CD14-positive monocyte (primary cell): ENCODE data around the gene VOPP1. TPM values are rescaled to one million over a fixed set of nuclear protein-coding genes. Genes with fewer than 3 reads are reported as not detected.
A peak's percentile ranks its signal among the peaks of the same experiment; 100 is the strongest.

Source experiments
- DNase-seq, 3 donors: peaks; one replicate each; pipeline ENCODE4 v3.0.0-alpha.2; 2011 to 2022
- H2AFZ ChIP-seq: 2 replicates; pipeline ENCODE4 v1.6.0; 2012; ENCODE audit warnings: mild to moderate bottlenecking, low read depth, low read length, inconsistent platforms; ENCODE audit not compliant: insufficient read depth, poor library complexity, severe bottlenecking
- H3K27ac ChIP-seq, 2 donors: 1 replicate in 1 of 2; 2 replicates in 1 of 2; pipeline ENCODE4 v1.5.1; 2012 to 2013; ENCODE audit warnings: low read length in 2 of 2, control low read depth in 1 of 2, inconsistent platforms in 1 of 2, low read depth in 1 of 2, mild to moderate bottlenecking in 1 of 2
- H3K27me3 ChIP-seq, 2 donors: one replicate each; pipeline versions ENCODE4 v1.6.0 to v1.6.1; 2011 to 2013; ENCODE audit warnings: low read length in 2 of 2; ENCODE audit not compliant: control insufficient read depth in 2 of 2, insufficient read depth in 2 of 2
- H3K36me3 ChIP-seq, 2 donors: replicated peaks in 1 of 2; 1 replicate in 1 of 2; 2 replicates in 1 of 2; pipeline versions ENCODE4 v1.5.1 to v1.6.1; 2012 to 2013; ENCODE audit warnings: low read length in 2 of 2, control low read depth in 1 of 2, inconsistent platforms in 1 of 2, mild to moderate bottlenecking in 1 of 2; ENCODE audit not compliant: insufficient read depth in 2 of 2, control insufficient read depth in 1 of 2
- H3K4me1 ChIP-seq, 2 donors: 1 replicate in 1 of 2; 2 replicates in 1 of 2; pipeline versions ENCODE4 v1.5.1 to v1.6.1; 2012 to 2013; ENCODE audit warnings: low read length in 2 of 2, control low read depth in 1 of 2, inconsistent platforms in 1 of 2, mild to moderate bottlenecking in 1 of 2, moderate library complexity in 1 of 2; ENCODE audit not compliant: insufficient read depth in 2 of 2, control insufficient read depth in 1 of 2
- H3K4me2 ChIP-seq: replicated peaks from 2 replicates; pipeline ENCODE3; 2012; ENCODE audit warnings: low read length, moderate library complexity, mild to moderate bottlenecking; ENCODE audit not compliant: poor library complexity, severe bottlenecking; ENCODE audit errors: extremely low read depth
- H3K4me3 ChIP-seq, 3 experiments: fragments of 200-600 bp in 1 of 3; sonication (generic) in 1 of 3; replicated peaks in 1 of 3; 1 replicate in 2 of 3; 2 replicates in 1 of 3; pipeline ENCODE4 v1.5.1; 2011 to 2013; ENCODE audit warnings: low read length in 3 of 3, mild to moderate bottlenecking in 3 of 3, control low read depth in 2 of 3, low read depth in 2 of 3, inconsistent platforms in 1 of 3, moderate library complexity in 1 of 3
- H3K79me2 ChIP-seq: 2 replicates; pipeline ENCODE4 v1.6.0; 2012; ENCODE audit warnings: mild to moderate bottlenecking, control low read depth, inconsistent platforms, low read length, moderate library complexity; ENCODE audit not compliant: insufficient read depth
- H3K9ac ChIP-seq: 2 replicates; pipeline ENCODE4 v1.6.0; 2017; ENCODE audit warnings: low read length, mild to moderate bottlenecking; ENCODE audit not compliant: insufficient read depth, poor library complexity, severe bottlenecking
- H3K9me3 ChIP-seq, 2 donors: replicated peaks in 1 of 2; 1 replicate in 1 of 2; 2 replicates in 1 of 2; pipeline versions ENCODE4 v1.5.1 to v1.6.1; 2012 to 2013; ENCODE audit warnings: low read length in 2 of 2, control low read depth in 1 of 2; ENCODE audit not compliant: control insufficient read depth in 1 of 2, insufficient read depth in 1 of 2
- H4K20me1 ChIP-seq: 2 replicates; pipeline ENCODE4 v1.6.0; 2012; ENCODE audit warnings: mild to moderate bottlenecking, low read length, control low read depth, moderate library complexity; ENCODE audit not compliant: insufficient read depth
- H3K27ac Mint-ChIP-seq, 7 donors: one replicate each; pipeline ENCODE4 v1.8.0; 2020; ENCODE audit warnings: mild to moderate bottlenecking in 7 of 7, mixed read lengths in 7 of 7, moderate library complexity in 6 of 7, inconsistent platforms in 2 of 7
- H3K27me3 Mint-ChIP-seq, 3 donors: one replicate each; pipeline ENCODE4 v1.8.0; 2021 to 2022; ENCODE audit warnings: low read depth in 3 of 3, mild to moderate bottlenecking in 3 of 3, mixed read lengths in 3 of 3, moderate library complexity in 3 of 3, inconsistent platforms in 1 of 3
- H3K36me3 Mint-ChIP-seq, 2 donors: one replicate each; pipeline ENCODE4 v1.8.0; 2020; ENCODE audit warnings: mixed read lengths in 2 of 2, inconsistent platforms in 1 of 2, mild to moderate bottlenecking in 1 of 2
- H3K4me1 Mint-ChIP-seq: one replicate; pipeline ENCODE4 v1.8.0; 2020; ENCODE audit warnings: mild to moderate bottlenecking, mixed read lengths
- H3K4me3 Mint-ChIP-seq, 2 donors: one replicate each; pipeline ENCODE4 v1.8.0; 2020; ENCODE audit warnings: mild to moderate bottlenecking in 2 of 2, mixed read lengths in 2 of 2, moderate library complexity in 1 of 2
- H3K9me3 Mint-ChIP-seq, 7 donors: one replicate each; pipeline ENCODE4 v1.8.0; 2020 to 2022; ENCODE audit warnings: mixed read lengths in 7 of 7, mild to moderate bottlenecking in 6 of 7, moderate library complexity in 6 of 7, inconsistent platforms in 2 of 7
- CTCF ChIP-seq: fragments of 200-600 bp; IDR thresholded peaks from one replicate; pipeline ENCODE4 v1.8.0; 2022; ENCODE audit warnings: antibody characterized with exemption, mild to moderate bottlenecking
- WGBS: methylation state at CpG from one replicate; pipeline ENCODE4 v1.1.5; 2013; ENCODE audit warnings: missing lambda C conversion rate; ENCODE audit not compliant: insufficient coverage; 5-methylcytosine and 5-hydroxymethylcytosine counted together
- intact Hi-C, 2 donors: fragments of 100-400 bp; cut with micrococcal nuclease; formaldehyde crosslinking; loops; one replicate each; pipeline versions ENCODE4 v1.15.0 to v1.15.1; 2023
- polyA plus RNA-seq, 3 donors: library from polyadenylated mRNA; depleted of rRNA in 1 of 3; unstranded in 2 of 3; stranded (reverse) in 1 of 3; fragments of 300-500 nt in 2 of 3; fragments of >200 nt in 1 of 3; fragmentation: Illumina TruSeq in 2 of 3; gene quantifications; 1 replicate in 2 of 3; 2 replicates in 1 of 3; pipeline ENCODE4 v1.2.3, GENCODE V29; 2012 to 2021

The VOPP1 gene
- polyA plus RNA-seq, 3 donors, result 16.7 to 22.1 (median 18.0) TPM

- Mint-ChIP-seq H3K4me3 (peak overlapping the region; percentile 58 to 71), H3K4me1 (peaks cover 75% of the 10 kb centered on the region), H3K36me3 (peaks cover 24 to 50% of the 10 kb centered on the region in 2 donors), H3K27me3 (peaks cover 0 to 2% (median 0%) of the 10 kb centered on the region in 3 donors), H3K9me3 (no peaks in the 10 kb centered on the region), H3K27ac (peak overlapping the region; percentile 98 to 99 (median 99))
- peak; percentile 97 to 100 (median 99) for DNase-seq
- Histone ChIP-seq H2AFZ (no peak overlapping the region), H3K27ac (peak overlapping the region; percentile 97 to 98), H3K79me2 (peaks cover 28% of the 10 kb centered on the region), H3K27me3 (no peaks in the 10 kb centered on the region), H4K20me1 (peaks cover 15% of the 10 kb centered on the region), H3K9ac (peak overlapping the region; percentile 82), H3K4me1 (peaks cover 66 to 71% of the 10 kb centered on the region in 2 donors), H3K9me3 (no peaks in the 10 kb centered on the region), H3K4me2 (peak overlapping the region; percentile 9), H3K4me3 (no peak overlapping the region), H3K36me3 (no peaks in the 10 kb centered on the region)
- WGBS, result 29% methylated on average over 5 of the region's 8 CpGs
- intact Hi-C loops, result loop anchor here in 1 of 2 donors (2.0 to 5.0 kb wide), 3 partner anchors 26 to 58 kb away; no protein-coding TSS in a partner anchor
- TF ChIP-seq CTCF, result no peak
Measured at GRCh38 chr7:55534262-55534915, 37.9 kb downstream of the VOPP1 start.

- TF ChIP-seq CTCF, result no peak
- Histone ChIP-seq H3K4me3 (no peak overlapping the region), H3K36me3 (no peaks in the 10 kb centered on the region), H3K27me3 (no peaks in the 10 kb centered on the region), H3K9ac (peak overlapping the region; percentile 82), H3K4me1 (peaks cover 63 to 67% of the 10 kb centered on the region in 2 donors), H3K27ac (peak overlapping the region; percentile 97 to 98), H3K9me3 (no peaks in the 10 kb centered on the region), H3K4me2 (peak overlapping the region; percentile 9), H3K79me2 (peaks cover 30% of the 10 kb centered on the region), H2AFZ (no peak overlapping the region), H4K20me1 (peaks cover 13% of the 10 kb centered on the region)
- Mint-ChIP-seq H3K4me3 (peak overlapping the region; percentile 27 to 70), H3K36me3 (peaks cover 24 to 47% of the 10 kb centered on the region in 2 donors), H3K4me1 (peaks cover 71% of the 10 kb centered on the region), H3K27me3 (peaks cover 0 to 2% (median 0%) of the 10 kb centered on the region in 3 donors), H3K27ac (peak overlapping the region; percentile 98 to 99 (median 99)), H3K9me3 (peaks cover 0 to 1% (median 0%) of the 10 kb centered on the region in 7 donors)
- peak in 1 of 3 donors; percentile 48 for DNase-seq
- WGBS, result no CpG with 5 or more reads among the region's 2 CpGs
- intact Hi-C loops, result loop anchor here in 1 of 2 donors (2.0 to 5.0 kb wide), 3 partner anchors 25 to 59 kb away; no protein-coding TSS in a partner anchor
Measured at GRCh38 chr7:55533729-55534080, 38.6 kb downstream of the VOPP1 start.
